HG02759 (cell line): ENCODE results near the gene UBTD2.
"Not testable (repeated sequence)": the region's sequence is repeated elsewhere in the genome, so short reads cannot be mapped to it uniquely, and the experiment has no call there.

Experiments used
- ATAC-seq: cut with Tn5 transposase; IDR thresholded peaks from one replicate; pipeline ENCODE4 v1.9.1; 2021; ENCODE audit warnings: mild to moderate bottlenecking, moderate library complexity; ENCODE audit not compliant: unreplicated experiment

The UBTD2 gene

GRCh38 chr5:172252501-172252900 lies 31.1 kb downstream of the UBTD2 start:
- ATAC-seq, result no peak

DNA sequence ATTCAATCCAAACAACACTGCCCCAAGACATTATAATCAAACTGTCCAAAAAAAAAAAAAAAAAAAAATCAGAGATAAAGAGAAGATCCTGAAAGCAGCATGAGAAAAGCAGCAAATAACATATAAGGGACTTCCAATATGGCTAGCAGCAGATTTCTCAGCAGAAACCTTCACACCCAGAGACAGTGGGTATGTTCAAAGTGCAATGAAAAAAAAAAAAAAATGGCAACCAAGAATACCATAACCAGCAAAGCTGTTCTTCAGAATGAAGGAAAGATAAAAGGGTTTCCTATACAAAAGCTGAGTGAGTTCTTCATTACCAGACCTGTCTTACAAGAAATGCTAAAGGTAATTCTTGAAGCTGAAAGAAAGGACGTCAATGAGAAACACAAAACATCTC lies 32.1 kb downstream of the UBTD2 start:
- ATAC-seq, result no peak

DNA sequence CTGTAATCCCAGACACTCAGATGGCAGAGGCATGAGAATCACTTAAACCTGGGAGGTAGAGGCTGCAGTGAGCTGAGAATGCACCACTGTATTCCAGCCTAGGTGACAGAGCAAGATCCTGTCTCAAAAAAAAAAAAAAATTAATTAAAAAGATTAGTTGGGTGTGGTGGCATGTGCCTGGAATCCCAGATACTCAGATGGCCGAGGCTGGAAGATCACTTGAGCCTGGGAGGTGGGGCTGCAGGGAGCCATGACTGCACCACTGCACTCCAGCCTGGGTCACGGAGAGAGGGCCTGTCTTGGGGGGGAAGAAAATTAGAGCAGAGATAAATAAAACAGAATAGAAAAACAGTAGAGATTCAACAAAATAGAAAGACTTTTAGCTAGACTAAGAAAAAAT lies 34.9 kb downstream of the UBTD2 start:
- ATAC-seq, result no peak

- ATAC-seq, result no peak
Observed at GRCh38 chr5:172245703-172246125, 37.9 kb downstream of the UBTD2 start.

DNA sequence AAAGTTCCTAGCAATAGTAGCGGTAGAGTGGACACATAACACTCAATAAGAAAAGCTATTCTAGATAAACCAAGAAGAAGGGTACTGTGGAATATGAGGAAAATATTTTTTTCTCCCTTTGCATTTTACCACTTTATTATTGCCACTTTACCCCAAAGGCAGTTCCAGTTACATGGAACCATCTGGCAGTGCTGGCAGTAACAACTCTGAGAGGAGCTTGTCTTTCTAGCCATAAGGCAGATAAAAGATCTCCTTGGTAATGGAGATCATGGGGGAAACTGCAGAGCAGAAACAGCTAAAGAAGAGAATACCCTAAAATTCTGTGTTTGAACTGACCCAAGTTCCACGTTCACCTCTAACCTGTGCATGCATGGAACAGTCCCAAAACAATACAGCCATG lies 38.5 kb downstream of the UBTD2 start:
- no peak for ATAC-seq

DNA sequence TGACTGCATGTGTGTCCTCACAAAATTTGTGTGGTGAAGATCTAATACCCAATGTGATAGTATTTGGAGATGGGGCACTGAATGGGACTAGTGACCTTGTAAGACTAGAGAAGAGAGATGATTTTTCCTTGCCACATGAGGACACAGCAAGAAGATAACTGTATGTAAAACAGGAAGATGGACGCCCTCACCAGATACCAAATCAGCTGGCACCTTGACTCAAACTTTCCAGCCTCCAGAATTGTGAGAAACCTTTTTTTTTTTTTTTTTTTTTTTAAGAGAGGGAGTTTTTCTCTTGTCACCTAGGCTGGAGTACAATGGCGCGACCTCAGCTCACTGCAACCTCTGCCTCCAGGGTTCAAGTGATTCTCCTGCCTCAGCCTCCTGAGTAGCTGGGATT lies 40.3 kb downstream of the UBTD2 start:
- ATAC-seq, result no peak

GRCh38 chr5:172238334-172238733 lies 45.2 kb downstream of the UBTD2 start:
- ATAC-seq, result no peak

- ATAC-seq, result no peak
Observed at GRCh38 chr5:172235827-172236736, 47.5 kb downstream of the UBTD2 start.

DNA sequence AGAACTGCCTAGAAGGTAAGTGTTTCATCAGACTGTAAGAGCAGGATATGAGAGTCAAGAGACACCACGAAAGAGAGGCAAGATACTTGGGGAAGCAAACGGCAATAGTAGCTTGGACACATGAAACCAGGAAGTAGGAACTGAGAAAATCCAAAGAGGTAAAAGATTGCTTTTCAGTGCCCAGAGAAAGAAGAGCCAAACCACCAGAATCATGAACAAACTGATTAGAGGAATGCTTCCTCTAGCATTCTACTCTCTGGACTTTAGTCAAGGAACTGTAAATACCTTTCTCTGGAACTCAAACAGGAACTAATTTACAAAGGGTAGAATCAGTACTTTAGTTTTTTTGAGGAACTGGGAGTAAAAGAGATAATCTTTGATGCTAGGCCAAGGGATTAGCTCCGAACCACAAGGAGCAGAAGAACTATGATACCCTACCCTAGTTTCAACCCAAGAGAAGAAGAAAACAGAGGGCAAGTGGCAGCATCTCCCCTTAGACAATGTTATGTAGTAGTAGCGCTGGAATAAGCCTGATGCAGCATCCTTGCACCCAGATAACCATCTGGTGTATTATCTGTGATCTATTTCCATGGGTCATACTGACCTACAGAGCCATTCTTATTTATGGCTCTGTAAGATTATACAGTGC lies 48.3 kb downstream of the UBTD2 start:
- ATAC-seq, result no peak

GRCh38 chr5:172234031-172234430 lies 49.5 kb downstream of the UBTD2 start:
- no peak for ATAC-seq

DNA sequence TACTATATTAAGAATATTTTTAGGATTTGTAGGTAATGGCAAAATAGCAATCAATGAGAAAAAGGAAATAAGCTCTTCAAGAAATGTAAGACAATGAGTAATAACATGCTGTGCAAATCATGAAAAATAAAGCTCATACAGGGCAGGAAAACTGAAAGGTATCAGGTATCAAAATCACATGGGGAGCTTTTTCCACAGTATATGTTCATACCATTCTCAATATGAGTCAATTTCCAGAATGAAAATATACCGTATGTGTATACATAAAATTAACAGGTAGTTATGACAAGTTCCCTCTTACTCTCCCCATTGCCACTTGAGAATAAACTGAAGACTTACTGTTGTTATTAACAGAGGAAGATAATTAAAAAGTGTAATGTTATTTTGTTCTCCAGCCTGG lies 53.7 kb downstream of the UBTD2 start:
- ATAC-seq, result no peak

DNA sequence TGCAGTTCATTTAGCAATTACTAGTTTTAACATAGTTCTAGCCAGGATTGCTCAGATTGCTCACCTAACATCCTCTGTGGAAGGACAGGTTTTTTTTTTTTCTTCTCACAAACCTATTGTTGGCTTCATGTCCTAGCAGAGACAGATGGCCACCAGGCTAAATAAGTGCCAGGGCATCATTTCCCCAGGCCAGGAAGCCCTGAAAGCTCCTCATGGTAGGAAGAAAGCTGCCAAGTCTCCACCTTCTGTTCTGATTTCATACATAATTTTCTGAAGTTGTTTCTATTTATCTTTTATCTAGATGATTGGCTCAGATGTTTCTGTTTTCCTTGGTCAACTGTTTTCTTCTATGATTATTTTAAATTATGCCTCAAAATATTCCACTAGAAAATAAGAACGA lies 58.6 kb downstream of the UBTD2 start:
- ATAC-seq, result no peak

DNA sequence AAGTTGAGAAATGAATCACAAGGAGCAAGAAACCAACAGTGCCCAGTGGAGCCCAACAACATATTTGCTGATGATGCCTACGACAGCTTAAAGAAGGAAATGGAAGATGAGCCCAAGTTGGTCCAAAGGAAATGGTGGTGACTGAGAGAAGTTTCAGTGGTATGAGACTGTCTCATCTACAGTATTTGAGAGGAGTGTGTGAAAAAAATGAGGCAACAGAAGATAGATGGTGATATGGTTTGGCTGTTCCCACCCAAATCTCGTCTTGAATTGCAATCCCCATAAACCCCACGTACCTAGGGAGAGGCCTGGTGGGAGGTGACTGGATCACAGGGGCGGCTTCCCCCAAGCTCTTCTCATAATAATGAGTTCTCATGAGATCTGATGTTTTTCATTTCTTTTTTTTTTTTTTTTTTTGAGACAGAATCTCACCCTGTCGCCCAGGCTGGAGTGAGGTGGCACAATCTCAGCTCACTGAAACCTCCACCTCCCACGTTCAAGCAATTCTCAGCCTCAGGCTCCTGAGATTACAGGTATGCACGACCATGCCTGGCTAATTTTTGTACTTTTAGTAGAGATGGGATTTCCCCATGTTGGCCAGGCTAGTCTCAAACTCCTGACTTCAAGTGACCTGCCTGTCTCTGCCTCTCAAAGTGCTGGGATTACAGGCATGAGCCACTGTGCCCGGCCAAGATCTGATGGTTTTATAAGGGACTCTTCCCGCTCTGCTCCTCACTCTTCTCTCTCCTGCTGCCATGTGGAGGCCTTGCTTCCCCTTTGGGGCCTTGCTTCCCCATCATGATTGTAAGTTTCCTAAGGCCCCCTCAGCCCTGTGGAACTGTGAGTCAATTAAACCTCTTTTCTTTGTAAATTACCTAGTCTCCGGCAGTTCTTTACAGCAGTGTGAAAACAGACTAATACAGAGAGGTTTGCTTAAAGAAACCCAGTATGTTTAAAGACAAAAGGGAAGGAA lies 59.4 kb downstream of the UBTD2 start:
- ATAC-seq, result peak; percentile 86

DNA sequence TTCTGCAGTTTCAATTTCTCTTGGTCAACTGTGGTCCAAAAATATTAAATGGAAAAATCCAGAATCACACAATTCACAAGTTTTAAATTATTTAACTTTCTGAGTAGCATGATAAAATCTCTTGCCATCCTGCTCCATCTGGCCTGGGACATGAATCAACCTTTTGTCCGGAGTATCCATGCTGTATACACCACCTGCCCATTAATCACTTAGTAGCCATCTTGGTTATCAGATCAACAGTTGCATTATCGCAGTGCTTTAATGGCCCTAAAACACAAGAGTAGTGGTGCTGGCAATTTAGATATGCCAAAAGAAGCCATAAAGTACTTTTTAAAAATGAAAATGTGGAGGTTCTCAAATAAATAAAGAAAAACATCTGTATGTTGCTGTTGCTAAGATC lies 64.3 kb downstream of the UBTD2 start:
- ATAC-seq, result no peak

- ATAC-seq, result no peak
Observed at GRCh38 chr5:172216345-172216744, 67.2 kb downstream of the UBTD2 start.

DNA sequence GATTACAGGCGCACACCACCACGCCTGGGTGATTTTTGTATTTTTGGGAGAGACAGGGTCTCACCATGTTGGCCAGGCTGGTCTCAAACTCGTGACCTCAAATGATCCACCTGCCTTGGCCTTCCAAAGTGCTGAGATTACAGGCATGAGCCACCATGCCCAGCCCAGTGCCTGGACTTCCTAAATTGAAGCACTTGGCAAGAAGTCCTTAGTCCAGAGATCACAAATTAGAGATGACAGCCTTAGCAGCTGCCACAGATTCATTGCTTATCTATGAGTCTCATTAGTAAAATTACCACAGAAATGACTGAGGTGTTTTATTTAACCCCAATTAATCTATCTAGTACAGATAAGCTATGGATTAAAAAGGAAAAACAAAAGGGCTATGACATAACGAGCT lies 70.4 kb downstream of the UBTD2 start:
- ATAC-seq, result no peak

DNA sequence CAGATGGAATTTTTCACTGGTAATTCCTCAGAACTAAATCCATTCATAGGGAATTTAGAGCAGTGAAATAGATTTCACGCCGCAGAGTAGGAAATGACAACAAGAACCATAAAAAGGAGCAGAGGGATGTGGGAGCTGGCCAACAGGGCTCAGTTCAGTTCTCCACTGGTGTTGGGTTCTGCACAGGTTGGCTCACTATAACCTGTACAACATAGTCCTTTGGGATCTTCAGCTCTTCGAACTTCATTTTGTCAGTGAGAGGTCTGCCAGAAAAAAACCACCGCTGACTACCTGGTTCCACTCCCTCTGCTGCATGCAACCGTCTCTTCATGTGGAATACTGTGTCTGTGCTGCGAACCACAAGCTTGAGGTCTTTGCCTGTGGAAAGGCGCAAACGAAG lies 71.9 kb downstream of the UBTD2 start:
- no peak for ATAC-seq

DNA sequence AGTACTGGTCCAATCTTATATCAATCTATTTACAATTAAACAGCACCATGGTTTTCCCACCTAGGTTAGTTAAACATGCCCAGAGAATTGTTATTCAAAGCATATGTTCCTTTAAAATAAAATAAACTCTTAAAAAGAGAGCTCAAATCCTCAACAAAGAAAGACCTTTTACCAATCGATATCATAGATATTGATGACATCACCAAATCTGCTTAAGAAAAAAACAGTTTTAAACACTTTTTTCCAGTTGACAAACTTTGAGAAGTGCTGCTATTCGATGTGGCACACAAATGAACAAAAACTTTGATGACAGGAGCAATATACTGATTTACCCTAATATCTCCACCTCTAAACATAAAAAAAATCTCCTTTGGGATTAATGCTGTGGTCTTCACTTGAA lies 73.8 kb downstream of the UBTD2 start:
- no peak for ATAC-seq

DNA sequence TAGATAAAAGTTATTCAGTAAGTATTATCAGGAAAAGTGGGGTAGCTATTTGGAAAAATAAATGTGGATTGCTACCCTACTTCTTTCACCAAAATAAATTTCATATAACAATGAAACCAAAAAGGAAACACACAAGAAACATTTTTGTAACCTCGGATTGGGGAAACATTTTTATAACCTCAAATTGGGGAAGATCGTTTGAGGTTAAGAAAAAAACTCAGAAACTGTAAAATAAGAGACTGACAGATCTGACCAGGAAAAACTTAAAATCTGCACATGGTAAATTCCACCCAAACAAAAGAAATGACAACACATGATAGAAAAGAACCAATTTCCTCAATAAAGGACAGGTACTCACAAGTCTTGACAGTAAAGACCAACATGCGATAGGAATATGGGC lies 76.1 kb downstream of the UBTD2 start:
- ATAC-seq, result no peak

DNA sequence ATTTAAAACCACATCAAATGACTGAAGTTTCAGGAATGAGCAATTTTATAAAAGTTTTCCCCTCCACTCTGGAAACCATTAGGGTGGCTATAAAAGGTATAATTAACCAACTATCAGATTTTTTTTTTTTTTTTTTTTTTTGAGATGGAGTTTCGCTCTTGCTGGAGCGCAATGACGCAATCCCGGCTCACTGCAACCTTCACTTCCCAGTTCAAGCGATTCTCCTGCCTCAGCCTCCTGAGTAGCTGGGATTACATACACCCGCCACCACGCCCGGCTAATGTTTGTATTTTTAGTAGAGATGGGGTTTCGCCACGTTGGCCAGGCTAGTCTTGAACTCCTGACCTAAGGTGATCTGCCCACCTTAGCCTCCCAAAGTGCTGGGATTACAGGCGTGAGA lies 77.6 kb downstream of the UBTD2 start:
- not testable (repeated sequence) for ATAC-seq

DNA sequence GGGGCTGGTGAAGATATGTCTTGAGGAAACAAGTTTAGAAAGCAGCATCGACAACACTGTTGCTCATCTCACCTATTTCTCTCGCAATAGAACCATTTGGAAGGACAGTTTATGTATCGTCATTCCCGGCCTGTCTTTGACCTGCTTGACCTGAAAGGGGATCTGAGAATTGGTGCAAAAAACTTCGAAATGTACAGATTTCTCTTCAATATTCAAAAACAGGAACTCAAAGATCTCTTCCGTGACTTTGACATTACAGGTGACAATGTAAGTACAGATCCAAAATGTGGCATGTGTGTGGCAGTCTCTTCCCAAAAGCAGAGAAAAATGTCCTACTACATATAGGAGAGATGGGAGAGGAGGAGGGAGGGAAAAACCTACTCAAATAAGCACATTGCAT lies 83.1 kb downstream of the UBTD2 start:
- ATAC-seq, result no peak
